NB4 (cell line): ENCODE results near the gene KRTAP6-2.

Source experiments
- DNase-seq: peaks from one replicate; pipeline ENCODE4 v3.0.0; 2010; ENCODE audit warnings: low read depth
- H3K4me3 ChIP-seq: one replicate; pipeline ENCODE4 v1.5.1; 2011; ENCODE audit warnings: mild to moderate bottlenecking, low read depth, low read length, moderate library complexity
- CTCF ChIP-seq: IDR thresholded peaks from one replicate; pipeline ENCODE4 v1.5.1; 2012; ENCODE audit warnings: low read depth, low read length
- MAX ChIP-seq: IDR thresholded peaks from 2 replicates; pipeline ENCODE4 v1.6.1; 2011; ENCODE audit warnings: low read depth, low read length
- MYC ChIP-seq: IDR thresholded peaks from 2 replicates; pipeline ENCODE4 v1.6.1; 2011; ENCODE audit warnings: low read depth, low read length
- POLR2A ChIP-seq: IDR thresholded peaks from 2 replicates; pipeline ENCODE4 v1.6.1; 2011; ENCODE audit warnings: mild to moderate bottlenecking; ENCODE audit not compliant: insufficient read length; ENCODE audit errors: extremely low read depth

KRTAP6-2 gene

GRCh38 chr21:30628109-30628508 is 29.4 kb upstream of the KRTAP6-2 start:
- TF ChIP-seq MYC (no peak), POLR2A (no peak), CTCF (no peak), MAX (no peak)
- DNase-seq = no peak
- H3K4me3 ChIP-seq = no peak overlapping the region

- DNase-seq = no peak
- TF ChIP-seq MYC = no peak
- TF ChIP-seq MAX = no peak
- TF ChIP-seq CTCF = no peak
- no peak for TF ChIP-seq POLR2A
- no peak overlapping the region for H3K4me3 ChIP-seq
These were observed 26.9 kb upstream of the KRTAP6-2 start for GRCh38 chr21:30625449-30626165.

GRCh38 chr21:30623362-30623761 is 24.7 kb upstream of the KRTAP6-2 start:
- no peak overlapping the region for H3K4me3 ChIP-seq
- no peak for TF ChIP-seq CTCF
- TF ChIP-seq MAX = no peak
- no peak for TF ChIP-seq POLR2A
- no peak for TF ChIP-seq MYC
- no peak for DNase-seq

- no peak within 1 kb of the TSS for H3K4me3 ChIP-seq
- TF ChIP-seq CTCF = no peak
- TF ChIP-seq MYC = no peak
- no peak for TF ChIP-seq POLR2A
- no peak for TF ChIP-seq MAX
- no peak for DNase-seq
These were observed 21.8 kb upstream of the KRTAP6-2 start, which contains the start of gene KRTAP20-4 for GRCh38 chr21:30620522-30620921. KRTAP20-4 (plus strand) TSS chr21:30620627.

- TF ChIP-seq POLR2A (no peak), MAX (no peak), MYC (no peak), CTCF (no peak)
These were observed 21.4 kb upstream of the KRTAP6-2 start for GRCh38 chr21:30620080-30620479.

More at GRCh38 chr21:30620080-30620479, 21.4 kb upstream of the KRTAP6-2 start:
- H3K4me3 ChIP-seq = no peak overlapping the region
- DNase-seq = no peak
